Endodermal cell (in vitro differentiated cells): ENCODE results near the gene GNAT2. TPM values are rescaled to one million over a fixed set of nuclear protein-coding genes. Genes with fewer than 3 reads are reported as not detected.

Experiments used
- DNase-seq: peaks from one replicate; pipeline ENCODE4 v3.0.0-alpha.2; 2017
- H3K27ac ChIP-seq: 2 replicates; pipeline ENCODE4 v1.5.1; 2013; ENCODE audit warnings: mild to moderate bottlenecking, low read depth, low read length, moderate library complexity
- H3K27me3 ChIP-seq: 2 replicates; pipeline ENCODE4 v1.6.1; 2013; ENCODE audit warnings: mild to moderate bottlenecking, low read length, moderate library complexity; ENCODE audit not compliant: insufficient read depth, control insufficient read depth, poor library complexity, severe bottlenecking
- H3K36me3 ChIP-seq: 2 replicates; pipeline ENCODE4 v1.7.0; 2013; ENCODE audit warnings: mild to moderate bottlenecking, low read length, moderate library complexity; ENCODE audit not compliant: control insufficient read depth, insufficient read depth
- H3K4me1 ChIP-seq: one replicate; pipeline ENCODE4 v1.7.0; 2013; ENCODE audit warnings: low read length; ENCODE audit not compliant: control insufficient read depth, insufficient read depth
- H3K4me3 ChIP-seq: 2 replicates; pipeline ENCODE4 v1.5.1; 2013; ENCODE audit warnings: mild to moderate bottlenecking, low read length, moderate library complexity
- H3K9ac ChIP-seq: 2 replicates; pipeline ENCODE4 v1.6.1; 2013; ENCODE audit warnings: mild to moderate bottlenecking, low read length, moderate library complexity; ENCODE audit not compliant: poor library complexity, severe bottlenecking; ENCODE audit errors: extremely low read depth
- H3K9me3 ChIP-seq: 2 replicates; pipeline ENCODE4 v1.6.1; 2013; ENCODE audit warnings: mild to moderate bottlenecking, low read length, moderate library complexity; ENCODE audit not compliant: control insufficient read depth
- H3K27ac Mint-ChIP-seq: 2 replicates; pipeline ENCODE4 v1.8.0; 2020; ENCODE audit warnings: mixed read lengths
- H3K27me3 Mint-ChIP-seq: 2 replicates; pipeline ENCODE4 v1.8.0; 2021; ENCODE audit warnings: mild to moderate bottlenecking, mixed read lengths; ENCODE audit not compliant: insufficient read depth
- H3K36me3 Mint-ChIP-seq: 2 replicates; pipeline ENCODE4 v1.8.0; 2020; ENCODE audit warnings: low read depth, mixed read lengths
- H3K4me1 Mint-ChIP-seq: 2 replicates; pipeline ENCODE4 v1.8.0; 2020; ENCODE audit warnings: mixed read lengths
- H3K4me3 Mint-ChIP-seq: 2 replicates; pipeline ENCODE4 v1.8.0; 2020; ENCODE audit warnings: mild to moderate bottlenecking, moderate library complexity, mixed read lengths
- H3K9me3 Mint-ChIP-seq: 2 replicates; pipeline ENCODE4 v1.8.0; 2020; ENCODE audit warnings: mild to moderate bottlenecking, mixed read lengths
- WGBS, 2 experiments: methylation state at CpG; one replicate each; pipeline versions ENCODE4 v1.1.5 to v1.1.7; 2013; ENCODE audit warnings: missing lambda C conversion rate in 2 of 2, mixed read lengths in 1 of 2; ENCODE audit not compliant: insufficient coverage in 1 of 2, insufficient read length in 1 of 2; 5-methylcytosine and 5-hydroxymethylcytosine counted together
- total RNA-seq, 2 donors: library from RNA; stranded (reverse); fragmentation: NEBNext Ultra II Directional in 1 of 2; extraction: Animal tissue kit (Norgen Biotek cat#: 25700) in 1 of 2; gene quantifications; 2 replicates in 1 of 2; 3 replicates in 1 of 2; pipeline ENCODE4 v1.2.1, GENCODE V29; 2021
- TF ChIP-seq, protein P1 (sequence below): fragments of 200-600 bp; sonication (generic); conservative IDR thresholded peaks from 2 replicates; pipeline ENCODE4 v1.5.0; 2021; ENCODE audit warnings: antibody characterized with exemption, mild to moderate bottlenecking

GNAT2 gene
- total RNA-seq, 2 donors from 2014 or later, result not detected

GRCh38 chr1:109557520-109557919 is 61.9 kb downstream of the GNAT2 start:
- Histone ChIP-seq H3K27ac (no peak overlapping the region), H3K36me3 (peaks cover 6% of the 10 kb centered on the region), H3K9me3 (no peaks in the 10 kb centered on the region), H3K9ac (no peak overlapping the region), H3K4me1 (peaks cover 5% of the 10 kb centered on the region), H3K27me3 (no peaks in the 10 kb centered on the region), H3K4me3 (no peak overlapping the region)
- no peak for DNase-seq
- WGBS, 2 experiments, result 96 to 100% methylated on average over 5 of the region's 5 CpGs
- no peak overlapping the region for H3K4me3 Mint-ChIP-seq
- TF ChIP-seq, protein P1, sequence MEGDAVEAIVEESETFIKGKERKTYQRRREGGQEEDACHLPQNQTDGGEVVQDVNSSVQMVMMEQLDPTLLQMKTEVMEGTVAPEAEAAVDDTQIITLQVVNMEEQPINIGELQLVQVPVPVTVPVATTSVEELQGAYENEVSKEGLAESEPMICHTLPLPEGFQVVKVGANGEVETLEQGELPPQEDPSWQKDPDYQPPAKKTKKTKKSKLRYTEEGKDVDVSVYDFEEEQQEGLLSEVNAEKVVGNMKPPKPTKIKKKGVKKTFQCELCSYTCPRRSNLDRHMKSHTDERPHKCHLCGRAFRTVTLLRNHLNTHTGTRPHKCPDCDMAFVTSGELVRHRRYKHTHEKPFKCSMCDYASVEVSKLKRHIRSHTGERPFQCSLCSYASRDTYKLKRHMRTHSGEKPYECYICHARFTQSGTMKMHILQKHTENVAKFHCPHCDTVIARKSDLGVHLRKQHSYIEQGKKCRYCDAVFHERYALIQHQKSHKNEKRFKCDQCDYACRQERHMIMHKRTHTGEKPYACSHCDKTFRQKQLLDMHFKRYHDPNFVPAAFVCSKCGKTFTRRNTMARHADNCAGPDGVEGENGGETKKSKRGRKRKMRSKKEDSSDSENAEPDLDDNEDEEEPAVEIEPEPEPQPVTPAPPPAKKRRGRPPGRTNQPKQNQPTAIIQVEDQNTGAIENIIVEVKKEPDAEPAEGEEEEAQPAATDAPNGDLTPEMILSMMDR, result no peak
- H3K27ac Mint-ChIP-seq, result no peak overlapping the region
- no peaks in the 10 kb centered on the region for H3K27me3 Mint-ChIP-seq
- H3K4me1 Mint-ChIP-seq, result peaks cover 27% of the 10 kb centered on the region
- H3K36me3 Mint-ChIP-seq, result peaks cover 4% of the 10 kb centered on the region
- no peaks in the 10 kb centered on the region for H3K9me3 Mint-ChIP-seq

DNA sequence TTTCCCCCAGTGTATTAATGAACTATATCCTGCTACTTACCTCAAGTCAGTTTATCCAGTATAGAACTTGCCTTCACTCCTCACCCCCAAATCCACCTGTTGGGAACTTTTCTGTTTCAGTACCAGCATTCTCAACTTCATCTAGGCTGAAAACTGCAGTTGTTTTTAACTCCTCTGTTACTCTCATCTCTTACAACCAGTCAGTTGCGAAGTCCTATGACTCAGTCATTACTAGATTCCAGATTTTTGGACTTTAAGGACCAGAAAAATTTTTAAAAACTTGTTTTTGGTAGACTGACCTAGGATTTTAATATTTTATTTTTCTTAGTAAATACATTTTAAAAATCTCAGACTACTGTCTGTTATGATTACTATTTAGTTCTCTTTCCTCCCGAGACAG is 62.9 kb downstream of the GNAT2 start:
- Mint-ChIP-seq H3K4me1 (peaks cover 22% of the 10 kb centered on the region), H3K36me3 (peaks cover 4% of the 10 kb centered on the region)
- WGBS, 2 experiments, result 97 to 100% methylated on average over 1 to 2 of the region's 2 CpGs

More for the DNA sequence above, 62.9 kb downstream of the GNAT2 start:
- DNase-seq, result no peak
- H3K4me1 ChIP-seq, result peaks cover 5% of the 10 kb centered on the region
- no peaks in the 10 kb centered on the region for H3K9me3 Mint-ChIP-seq
- H3K4me3 Mint-ChIP-seq, result no peak overlapping the region
- TF ChIP-seq, protein P1, result no peak
- H3K27me3 Mint-ChIP-seq, result no peaks in the 10 kb centered on the region
- no peak overlapping the region for H3K27ac ChIP-seq
- H3K9me3 ChIP-seq, result no peaks in the 10 kb centered on the region
- no peak overlapping the region for H3K9ac ChIP-seq
- H3K4me3 ChIP-seq, result no peak overlapping the region
- no peaks in the 10 kb centered on the region for H3K27me3 ChIP-seq
- no peak overlapping the region for H3K27ac Mint-ChIP-seq
- peaks cover 11% of the 10 kb centered on the region for H3K36me3 ChIP-seq

Other genes starting within 250 kb of the GNAT2 start
- 10 to 100 TPM; 44.9 to 46.2 TPM for gene SORT1, start 221.7 kb downstream of the GNAT2 start, total RNA-seq
- gene PSMA5, start 193.2 kb downstream of the GNAT2 start, total RNA-seq, result 100 to 1,000 TPM; 117 to 122 TPM
- gene SYPL2, start 153.1 kb downstream of the GNAT2 start, total RNA-seq, result under 1 TPM in 1 of 2 donors, not detected in 1; 0.64 TPM
- gene ATXN7L2, start 135.7 kb downstream of the GNAT2 start, total RNA-seq, result 1 to 10 TPM; 5.1 to 6.1 TPM
- gene CYB561D1, start 125.5 kb downstream of the GNAT2 start, total RNA-seq, result 1 to 10 TPM; 4.8 to 6.5 TPM
- 1 to 10 TPM; 2.4 to 2.7 TPM for gene AMIGO1, start 109.9 kb downstream of the GNAT2 start, total RNA-seq
- under 1 TPM in 1 of 2 donors, not detected in 1; 0.93 TPM for gene GPR61, start 79.7 kb downstream of the GNAT2 start, total RNA-seq
- 10 to 100 TPM; 10.1 to 10.9 TPM for gene GNAI3, start 71.0 kb downstream of the GNAT2 start, total RNA-seq
- gene AMPD2, start 221 bp upstream of the GNAT2 start, total RNA-seq, result 10 to 100 TPM; 55.7 to 69.3 TPM
- gene GSTM4, start 36.5 kb upstream of the GNAT2 start, total RNA-seq, result 10 to 100 TPM; 20.1 to 28.5 TPM
- 10 to 100 TPM; 18.4 to 30.3 TPM for gene GSTM2, start 48.4 kb upstream of the GNAT2 start, total RNA-seq
- 10 to 100 TPM; 23.0 to 65.6 TPM for gene GSTM1, start 68.2 kb upstream of the GNAT2 start, total RNA-seq
- gene GSTM5, start 92.6 kb upstream of the GNAT2 start, total RNA-seq, result under 1 TPM; 0.13 to 0.70 TPM
- gene GSTM3, start 121.4 kb upstream of the GNAT2 start, total RNA-seq, result 10 to 100 TPM in 1 of 2 donors, 1 to 10 TPM in 1; 5.5 to 10.3 TPM
- gene EPS8L3, start 144.3 kb upstream of the GNAT2 start, total RNA-seq, result not detected